OCI-LY1 (cell line): ENCODE measurements around the gene TOP2A.
A peak's percentile ranks its signal among the peaks of the same experiment; 100 is the strongest.

Experiments
- H2AFZ ChIP-seq: fragments of 200-600 bp; sonication (generic), shearing (Covaris generic); 2 replicates; pipeline ENCODE4 v1.6.0; 2014; ENCODE audit warnings: antibody characterized with exemption, mild to moderate bottlenecking, low read length
- H3F3A ChIP-seq: fragments of 200-600 bp; sonication (generic), shearing (Covaris generic); 2 replicates; pipeline ENCODE4 v1.6.0; 2014; ENCODE audit warnings: mild to moderate bottlenecking, antibody characterized with exemption, low read length, moderate library complexity; ENCODE audit not compliant: insufficient read depth
- H3K27ac ChIP-seq: fragments of 200-600 bp; sonication (generic); 2 replicates; pipeline ENCODE4 v1.5.1; 2014; ENCODE audit warnings: low read length, mixed run types, mild to moderate bottlenecking, low read depth; ENCODE audit not compliant: poor library complexity, severe bottlenecking
- H3K27me3 ChIP-seq: fragments of 200-600 bp; sonication (generic); 2 replicates; pipeline ENCODE4 v1.6.0; 2014; ENCODE audit warnings: antibody characterized with exemption, mild to moderate bottlenecking, low read length, moderate library complexity; ENCODE audit not compliant: insufficient read depth
- H3K36me3 ChIP-seq: fragments of 200-600 bp; sonication (generic); 2 replicates; pipeline ENCODE4 v1.6.1; 2014; ENCODE audit warnings: mild to moderate bottlenecking, antibody characterized with exemption, low read length, moderate library complexity, mixed read lengths; ENCODE audit not compliant: insufficient read depth
- H3K4me1 ChIP-seq: fragments of 200-600 bp; sonication (generic); 2 replicates; pipeline ENCODE4 v1.5.1; 2014; ENCODE audit warnings: mild to moderate bottlenecking, low read length, moderate library complexity; ENCODE audit not compliant: insufficient read depth, severe bottlenecking
- H3K4me2 ChIP-seq: fragments of 200-600 bp; sonication (generic), shearing (Covaris generic); 2 replicates; pipeline ENCODE4 v1.6.1; 2014; ENCODE audit warnings: low read length
- H3K4me3 ChIP-seq: fragments of 200-600 bp; sonication (generic); 2 replicates; pipeline ENCODE4 v1.5.1; 2014; ENCODE audit warnings: low read length, low read depth, mild to moderate bottlenecking, mixed read lengths; ENCODE audit not compliant: poor library complexity, severe bottlenecking
- H3K79me2 ChIP-seq: fragments of 200-600 bp; shearing (Covaris generic); 2 replicates; pipeline ENCODE4 v1.6.1; 2016; ENCODE audit warnings: mixed run types, low read length, mixed read lengths; ENCODE audit not compliant: insufficient read depth
- H3K9ac ChIP-seq: fragments of 200-600 bp; sonication (generic), shearing (Covaris generic); 2 replicates; pipeline ENCODE4 v1.6.1; 2014; ENCODE audit warnings: mild to moderate bottlenecking, low read length, mixed read lengths
- H3K9me2 ChIP-seq: fragments of 200-600 bp; sonication (generic), shearing (Covaris generic); 2 replicates; pipeline ENCODE4 v1.6.1; 2014; ENCODE audit warnings: low read depth, mild to moderate bottlenecking, low read length, mixed read lengths
- H3K9me3 ChIP-seq: fragments of 200-600 bp; shearing (Covaris generic); 2 replicates; pipeline ENCODE4 v1.6.1; 2014; ENCODE audit warnings: low read length, mixed read lengths
- H4K20me1 ChIP-seq: fragments of 200-600 bp; sonication (generic), shearing (Covaris generic); 2 replicates; pipeline ENCODE4 v1.6.0; 2016; ENCODE audit warnings: mild to moderate bottlenecking, low read length; ENCODE audit not compliant: insufficient read depth
- CTCF ChIP-seq: fragments of 200-600 bp; sonication (generic), shearing (Covaris generic); IDR thresholded peaks from 2 replicates; pipeline ENCODE4 v1.5.1; 2017; ENCODE audit warnings: mild to moderate bottlenecking, antibody characterized with exemption, low read length, moderate library complexity, mixed read lengths
- EZH2 ChIP-seq: fragments of 200-600 bp; sonication (generic), shearing (Covaris generic); IDR thresholded peaks from 2 replicates; pipeline ENCODE4 v1.8.0; 2017; ENCODE audit warnings: borderline replicate concordance, mixed run types, mild to moderate bottlenecking, antibody characterized with exemption, low read length, moderate library complexity, mixed read lengths

The TOP2A gene

GRCh38 chr17:40452216-40452787, 34.6 kb upstream of the TOP2A start:
- Histone ChIP-seq H3K27ac (no peak overlapping the region), H3K9ac (no peak overlapping the region), H3K4me1 (no peaks in the 10 kb centered on the region), H3K27me3 (peaks cover 13% of the 10 kb centered on the region), H3K9me3 (no peaks in the 10 kb centered on the region), H3K4me3 (no peak overlapping the region), H3K79me2 (no peaks in the 10 kb centered on the region), H3K36me3 (no peaks in the 10 kb centered on the region), H2AFZ (no peak overlapping the region), H3K4me2 (no peak overlapping the region), H3F3A (no peaks in the 10 kb centered on the region), H4K20me1 (no peaks in the 10 kb centered on the region), H3K9me2 (no peaks in the 10 kb centered on the region)
- no peak for TF ChIP-seq CTCF
- TF ChIP-seq EZH2, result no peak

GRCh38 chr17:40451420-40451819, 33.7 kb upstream of the TOP2A start:
- H3K4me1 ChIP-seq, result no peaks in the 10 kb centered on the region
- no peaks in the 10 kb centered on the region for H3K79me2 ChIP-seq
- peaks cover 19% of the 10 kb centered on the region for H3K27me3 ChIP-seq
- no peaks in the 10 kb centered on the region for H3K9me2 ChIP-seq
- H3F3A ChIP-seq, result no peaks in the 10 kb centered on the region
- H3K36me3 ChIP-seq, result no peaks in the 10 kb centered on the region
- no peaks in the 10 kb centered on the region for H4K20me1 ChIP-seq
- H3K9ac ChIP-seq, result no peak overlapping the region
- no peak overlapping the region for H2AFZ ChIP-seq
- H3K4me2 ChIP-seq, result no peak overlapping the region
- no peak overlapping the region for H3K4me3 ChIP-seq
- no peak for TF ChIP-seq EZH2
- no peak for TF ChIP-seq CTCF
- no peaks in the 10 kb centered on the region for H3K9me3 ChIP-seq
- H3K27ac ChIP-seq, result no peak overlapping the region

GRCh38 chr17:40450175-40450574, 32.5 kb upstream of the TOP2A start:
- no peaks in the 10 kb centered on the region for H3K79me2 ChIP-seq
- no peaks in the 10 kb centered on the region for H3K9me2 ChIP-seq
- H3K4me1 ChIP-seq, result peaks cover 2% of the 10 kb centered on the region
- H3F3A ChIP-seq, result no peaks in the 10 kb centered on the region
- peak; percentile 63 for TF ChIP-seq CTCF
- TF ChIP-seq EZH2, result no peak
- H3K4me2 ChIP-seq, result no peak overlapping the region
- no peaks in the 10 kb centered on the region for H4K20me1 ChIP-seq
- H3K27ac ChIP-seq, result no peak overlapping the region
- H2AFZ ChIP-seq, result no peak overlapping the region
- H3K36me3 ChIP-seq, result no peaks in the 10 kb centered on the region
- no peak overlapping the region for H3K4me3 ChIP-seq
- peaks cover 19% of the 10 kb centered on the region for H3K27me3 ChIP-seq
- no peaks in the 10 kb centered on the region for H3K9me3 ChIP-seq
- no peak overlapping the region for H3K9ac ChIP-seq
